HepG2 (cell line): ENCODE results near the gene C1orf198. TPM values are rescaled to one million over a fixed set of nuclear protein-coding genes. Genes with fewer than 3 reads are reported as not detected.

ENCODE experiments used
- AGO2 ChIP-seq: fragments of 200-400 bp; formaldehyde crosslinking; optimal IDR thresholded peaks from 2 replicates; pipeline ENCODE3; 2017; ENCODE audit warnings: mild to moderate bottlenecking, low read depth, low read length, moderate library complexity
- CBX1 ChIP-seq: IDR thresholded peaks from one replicate; pipeline ENCODE4 v1.6.1; 2016; ENCODE audit warnings: antibody characterized with exemption, low read depth
- GZF1 ChIP-seq: sonication (generic); formaldehyde crosslinking; IDR thresholded peaks from 2 replicates; pipeline ENCODE4 v1.5.1; 2020; ENCODE audit warnings: mild to moderate bottlenecking, missing genetic modification reagents
- IRF1 ChIP-seq: sonication (generic); formaldehyde crosslinking; IDR thresholded peaks from 2 replicates; pipeline ENCODE4 v1.4.0; 2020; ENCODE audit warnings: low read depth, mild to moderate bottlenecking, missing genetic modification reagents
- NRL ChIP-seq: sonication (generic); formaldehyde crosslinking; IDR thresholded peaks from 2 replicates; pipeline ENCODE4 v1.5.0; 2020; ENCODE audit warnings: missing genetic modification reagents, mild to moderate bottlenecking, moderate library complexity, borderline replicate concordance
- RNF2 ChIP-seq: fragments of 450-650 bp; conservative IDR thresholded peaks from 2 replicates; pipeline ENCODE4 v1.6.1; 2016; ENCODE audit warnings: low read depth
- SNAPC4 ChIP-seq: sonication (generic); formaldehyde crosslinking; IDR thresholded peaks from 2 replicates; pipeline ENCODE4 v1.4.0; 2020; ENCODE audit warnings: mild to moderate bottlenecking, missing genetic modification reagents
- SP4 ChIP-seq: sonication (generic); formaldehyde crosslinking; IDR thresholded peaks from 2 replicates; pipeline ENCODE4 v1.8.1; 2023; ENCODE audit warnings: mild to moderate bottlenecking, missing genetic modification reagents
- THAP7 ChIP-seq: sonication (generic); formaldehyde crosslinking; IDR thresholded peaks from 2 replicates; pipeline ENCODE4 v1.8.1; 2023; ENCODE audit warnings: mild to moderate bottlenecking, missing genetic modification reagents
- THAP8 ChIP-seq: sonication (generic); formaldehyde crosslinking; IDR thresholded peaks from 2 replicates; pipeline ENCODE4 v1.5.1; 2020; ENCODE audit warnings: missing genetic modification reagents, mild to moderate bottlenecking, borderline replicate concordance
- ZBTB26 ChIP-seq: IDR thresholded peaks from 2 replicates; pipeline ENCODE4 v1.6.1; 2016; ENCODE audit warnings: missing compliant biosample characterization, missing genetic modification reagents, borderline replicate concordance
- ZBTB7A ChIP-seq: sonication (generic); formaldehyde crosslinking; IDR thresholded peaks from 2 replicates; pipeline ENCODE4 v1.8.0; 2022; ENCODE audit warnings: mild to moderate bottlenecking, missing genetic modification reagents
- ZC3H4 ChIP-seq: sonication (generic); formaldehyde crosslinking; IDR thresholded peaks from 2 replicates; pipeline ENCODE4 v1.4.0; 2020; ENCODE audit warnings: missing genetic modification reagents, borderline replicate concordance
- ZFP36L2 ChIP-seq: sonication (generic); formaldehyde crosslinking; IDR thresholded peaks from 2 replicates; pipeline ENCODE4 v1.4.0; 2020; ENCODE audit warnings: missing genetic modification reagents
- ZNF275 ChIP-seq: sonication (generic); formaldehyde crosslinking; IDR thresholded peaks from 2 replicates; pipeline ENCODE4 v1.8.0; 2022; ENCODE audit warnings: missing genetic modification reagents, mild to moderate bottlenecking, inconsistent platforms, borderline replicate concordance
- ZNF543 ChIP-seq: sonication (generic); formaldehyde crosslinking; IDR thresholded peaks from 2 replicates; pipeline ENCODE4 v1.4.0; 2020; ENCODE audit warnings: mild to moderate bottlenecking, missing genetic modification reagents
- ZNF547 ChIP-seq: sonication (generic); formaldehyde crosslinking; IDR thresholded peaks from 2 replicates; pipeline ENCODE4 v1.5.1; 2020; ENCODE audit warnings: mild to moderate bottlenecking, missing genetic modification reagents
- ZNF558 ChIP-seq: sonication (generic); formaldehyde crosslinking; IDR thresholded peaks from 2 replicates; pipeline ENCODE4 v1.9.0; 2022; ENCODE audit warnings: mild to moderate bottlenecking, missing genetic modification reagents, borderline replicate concordance
- ZNF7 ChIP-seq: IDR thresholded peaks from 2 replicates; pipeline ENCODE4 v1.6.1; 2016; ENCODE audit warnings: missing biosample characterization, missing genetic modification reagents
- ZNF713 ChIP-seq: sonication (generic); formaldehyde crosslinking; IDR thresholded peaks from 2 replicates; pipeline ENCODE4 v1.4.0; 2020; ENCODE audit warnings: mild to moderate bottlenecking, missing genetic modification reagents
- polyA plus RNA-seq, 8 experiments: library from polyadenylated mRNA; depleted of rRNA in 3 of 8; stranded (reverse) in 7 of 8; unstranded in 1 of 8; fragments of >200 nt; fragmentation: Illumina TruSeq in 4 of 8; extraction: Trizol in 4 of 8; gene quantifications; 2 replicates each; pipeline versions ENCODE4 v1.2.1 to v1.2.3, GENCODE V29; 2011 to 2016; ENCODE audit warnings: low read depth in 4 of 8, missing spikeins in 1 of 8, mixed read lengths in 1 of 8; ENCODE audit not compliant: insufficient read depth in 1 of 8
- total RNA-seq, 5 experiments: library from RNA; depleted of rRNA; stranded (reverse); fragments of >200 nt; fragmentation: Illumina TruSeq; extraction: Trizol; gene quantifications; 2 replicates each; pipeline ENCODE4 v1.2.3, GENCODE V29; 2016; ENCODE audit warnings: low read depth in 1 of 5

Gene C1orf198
- total and polyA plus RNA-seq, 2 of the 13 experiments (the other 11 are each of a cell fraction or from before 2014, with no cell fraction given), result 12.7 to 13.4 TPM

GRCh38 chr1:230868736-230869385, 540 bp upstream of the C1orf198 start (continued):
- TF ChIP-seq THAP8 (CRISPR knock-in tag) (0 out of 2 replicates have a peak, but pooled peaks have one; percentile 47), ZNF558 (no peak), THAP7 (no peak), ZNF275 (CRISPR knock-in tag) (no peak), ZNF543 (no peak; the same call in 1 of the 2 replicates), ZC3H4 (CRISPR knock-in tag) (peak; percentile 23; the same call in 1 of the 2 replicates), ZNF7 (CRISPR knock-in tag) (no peak), ZBTB26 (CRISPR knock-in tag) (no peak), ZBTB7A (CRISPR knock-in tag) (peak; percentile 65), CBX1 (no peak), NRL (CRISPR knock-in tag) (peak; percentile 88; the same call in 1 of the 2 replicates), RNF2 (no peak; the same call in 1 of the 2 replicates), GZF1 (CRISPR knock-in tag) (no peak), SNAPC4 (no peak), ZNF547 (CRISPR knock-in tag) (no peak; the same call in 1 of the 2 replicates), ZFP36L2 (CRISPR knock-in tag) (no peak), SP4 (CRISPR knock-in tag) (peak; percentile 21; the same call in 1 of the 2 replicates), ZNF713 (CRISPR knock-in tag) (no peak), AGO2 (peak; percentile 80), IRF1 (CRISPR knock-in tag) (no peak)
